ENCODE results near the gene NOL4L. TPM values are rescaled to one million over a fixed set of nuclear protein-coding genes. Genes with fewer than 3 reads are reported as not detected.

The NOL4L gene
- total RNA-seq, 1 experiment from 2014 or later: 40.9 TPM

DNA sequence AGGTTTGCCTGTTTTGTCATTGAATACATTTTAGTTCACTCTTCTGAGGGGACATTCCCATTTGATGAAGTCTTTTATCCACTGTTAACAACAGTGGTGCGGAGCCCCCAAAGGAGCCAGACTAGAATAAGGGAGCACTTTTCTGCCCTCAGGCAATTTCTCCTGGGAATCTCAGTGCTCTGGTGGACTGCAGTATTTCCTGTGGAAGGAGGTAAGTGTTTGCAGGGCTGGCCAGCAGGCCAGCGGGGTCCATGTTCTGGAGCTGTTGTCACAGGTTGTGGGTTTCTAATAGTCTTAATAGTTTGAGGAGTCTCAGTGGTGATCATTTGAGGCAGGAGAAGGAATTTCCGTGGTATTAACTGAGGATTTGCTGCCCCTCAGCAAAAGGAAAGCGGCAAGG is 143.5 kb downstream of the NOL4L start:
- no TSS peak for BruUV-seq (replicated peaks)
- H3K36me3 ChIP-seq (ENCODE audit: low read depth): peaks cover 6% of the 10 kb centered on the region; the same call in 1 of the 2 replicates
- no peaks in the 10 kb centered on the region for H3K4me1 ChIP-seq (replicated peaks; ENCODE audit: insufficient read depth)
- ChIA-PET POLR2A (ENCODE audit: unreplicated experiment) (no interaction called here), CTCF (interaction anchor here (0.6 kb wide), 1 partner anchor 55 kb away, joined by 8 read pairs; no protein-coding TSS in a partner anchor)
- H3K27me3 ChIP-seq (ENCODE audit: insufficient read depth, low read depth): no peaks in the 10 kb centered on the region
- H3K9me3 ChIP-seq (ENCODE audit: insufficient read depth, low read depth): no peaks in the 10 kb centered on the region
- H2AFZ ChIP-seq: no peak overlapping the region
- no peak overlapping the region for H3K4me3 ChIP-seq
- intact Hi-C loops (cut with micrococcal nuclease; ENCODE audit: unreplicated experiment): no loop called here
- TF ChIP-seq, protein P1, sequence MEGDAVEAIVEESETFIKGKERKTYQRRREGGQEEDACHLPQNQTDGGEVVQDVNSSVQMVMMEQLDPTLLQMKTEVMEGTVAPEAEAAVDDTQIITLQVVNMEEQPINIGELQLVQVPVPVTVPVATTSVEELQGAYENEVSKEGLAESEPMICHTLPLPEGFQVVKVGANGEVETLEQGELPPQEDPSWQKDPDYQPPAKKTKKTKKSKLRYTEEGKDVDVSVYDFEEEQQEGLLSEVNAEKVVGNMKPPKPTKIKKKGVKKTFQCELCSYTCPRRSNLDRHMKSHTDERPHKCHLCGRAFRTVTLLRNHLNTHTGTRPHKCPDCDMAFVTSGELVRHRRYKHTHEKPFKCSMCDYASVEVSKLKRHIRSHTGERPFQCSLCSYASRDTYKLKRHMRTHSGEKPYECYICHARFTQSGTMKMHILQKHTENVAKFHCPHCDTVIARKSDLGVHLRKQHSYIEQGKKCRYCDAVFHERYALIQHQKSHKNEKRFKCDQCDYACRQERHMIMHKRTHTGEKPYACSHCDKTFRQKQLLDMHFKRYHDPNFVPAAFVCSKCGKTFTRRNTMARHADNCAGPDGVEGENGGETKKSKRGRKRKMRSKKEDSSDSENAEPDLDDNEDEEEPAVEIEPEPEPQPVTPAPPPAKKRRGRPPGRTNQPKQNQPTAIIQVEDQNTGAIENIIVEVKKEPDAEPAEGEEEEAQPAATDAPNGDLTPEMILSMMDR (conservative IDR thresholded peaks at IDR 0.05): no peak
- TF ChIP-seq EZH2 (IDR thresholded peaks at IDR 0.05; ENCODE audit: low read depth): no peak
- H3F3A ChIP-seq (ENCODE audit: insufficient read depth, low read depth): peaks cover 28% of the 10 kb centered on the region
- peaks cover 21% of the 10 kb centered on the region for H4K20me1 ChIP-seq (ENCODE audit: insufficient read depth)
- no peak overlapping the region for H3K4me2 ChIP-seq
- no peaks in the 10 kb centered on the region for H3K79me2 ChIP-seq (ENCODE audit: low read depth)
- no peak for DNase-seq
- no peaks in the 10 kb centered on the region for H3K9me2 ChIP-seq (ENCODE audit: insufficient read depth)
- H3K27ac ChIP-seq: no peak overlapping the region

GRCh38 chr20:32440758-32441078 is 144.4 kb downstream of the NOL4L start:
- no peaks in the 10 kb centered on the region for H3K9me2 ChIP-seq (ENCODE audit: insufficient read depth)
- peaks cover 28% of the 10 kb centered on the region for H3F3A ChIP-seq (ENCODE audit: insufficient read depth, low read depth)
- POLR2A ChIA-PET (ENCODE audit: unreplicated experiment): no interaction called here
- no TSS peak for BruUV-seq (replicated peaks)
- no peaks in the 10 kb centered on the region for H3K4me1 ChIP-seq (replicated peaks; ENCODE audit: insufficient read depth)
- TF ChIP-seq EZH2 (IDR thresholded peaks at IDR 0.05; ENCODE audit: low read depth): no peak
- TF ChIP-seq, protein P1 (conservative IDR thresholded peaks at IDR 0.05): no peak
- H3K36me3 ChIP-seq (ENCODE audit: low read depth): peaks cover 6% of the 10 kb centered on the region; the same call in 1 of the 2 replicates
- intact Hi-C loops (cut with micrococcal nuclease; ENCODE audit: unreplicated experiment): no loop called here
- CTCF ChIA-PET: interaction anchor here (0.6 kb wide), 1 partner anchor 54 kb away, joined by 8 read pairs; no protein-coding TSS in a partner anchor
- H2AFZ ChIP-seq: no peak overlapping the region
- H3K27me3 ChIP-seq (ENCODE audit: insufficient read depth, low read depth): no peaks in the 10 kb centered on the region
- DNase-seq: no peak
- peaks cover 22% of the 10 kb centered on the region for H4K20me1 ChIP-seq (ENCODE audit: insufficient read depth)
- no peaks in the 10 kb centered on the region for H3K79me2 ChIP-seq (ENCODE audit: low read depth)
- no peaks in the 10 kb centered on the region for H3K9me3 ChIP-seq (ENCODE audit: insufficient read depth, low read depth)
- H3K4me2 ChIP-seq: no peak overlapping the region
- H3K4me3 ChIP-seq: no peak overlapping the region
- H3K27ac ChIP-seq: no peak overlapping the region

GRCh38 chr20:32440069-32440757 is 144.9 kb downstream of the NOL4L start:
- POLR2A ChIA-PET (ENCODE audit: unreplicated experiment): no interaction called here
- Histone ChIP-seq H3K4me1 (replicated peaks; ENCODE audit: insufficient read depth) (no peaks in the 10 kb centered on the region), H4K20me1 (ENCODE audit: insufficient read depth) (peaks cover 17% of the 10 kb centered on the region), H3K27me3 (ENCODE audit: insufficient read depth, low read depth) (no peaks in the 10 kb centered on the region), H3K4me3 (no peak overlapping the region), H3K36me3 (ENCODE audit: low read depth) (0 out of 2 replicates have a peak, but pooled peaks cover 6% of the 10 kb centered on the region), H3K9me3 (ENCODE audit: insufficient read depth, low read depth) (no peaks in the 10 kb centered on the region), H3F3A (ENCODE audit: insufficient read depth, low read depth) (peaks cover 28% of the 10 kb centered on the region), H3K9me2 (ENCODE audit: insufficient read depth) (no peaks in the 10 kb centered on the region), H2AFZ (no peak overlapping the region), H3K27ac (no peak overlapping the region), H3K4me2 (no peak overlapping the region), H3K79me2 (ENCODE audit: low read depth) (no peaks in the 10 kb centered on the region)
- TF ChIP-seq EZH2 (IDR thresholded peaks at IDR 0.05; ENCODE audit: low read depth): no peak
- TF ChIP-seq, protein P1 (conservative IDR thresholded peaks at IDR 0.05): no peak
- CTCF ChIA-PET: no interaction called here
- DNase-seq: no peak
- BruUV-seq (replicated peaks): no TSS peak
- intact Hi-C loops (cut with micrococcal nuclease; ENCODE audit: unreplicated experiment): no loop called here
